Vagina (tissue), 2 donors: Measurements from ENCODE around the gene DNAH7. TPM values are rescaled to one million over a fixed set of nuclear protein-coding genes. Genes with fewer than 3 reads are reported as not detected.
"Not testable (repeated sequence)": the region's sequence is repeated elsewhere in the genome, so short reads cannot be mapped to it uniquely, and the experiment has no call there.

Experiments
- DNase-seq, 2 donors: peaks; one replicate each; pipeline ENCODE4 v3.0.0-alpha.2; 2017; ENCODE audit errors: extremely low spot score in 2 of 2
- H3K27ac ChIP-seq: fragments of 200-600 bp; sonication (generic); one replicate; pipeline ENCODE4 v1.5.1; 2019
- H3K27me3 ChIP-seq: fragments of 200-600 bp; sonication (generic); one replicate; pipeline ENCODE4 v1.5.1; 2019
- H3K36me3 ChIP-seq, 2 donors: fragments of 200-600 bp; sonication (generic); one replicate each; pipeline ENCODE4 v1.5.1; 2017 to 2019
- H3K4me1 ChIP-seq: fragments of 200-600 bp; sonication (generic); one replicate; pipeline ENCODE4 v1.5.1; 2019
- H3K4me3 ChIP-seq, 2 donors: fragments of 200-600 bp; sonication (generic); 1 replicate in 1 of 2; 2 replicates in 1 of 2; pipeline ENCODE4 v1.5.1; 2016 to 2019
- H3K9me3 ChIP-seq: fragments of 200-600 bp; sonication (generic); one replicate; pipeline ENCODE4 v1.5.1; 2019
- POLR2A ChIP-seq, 2 donors: fragments of 450-650 bp; IDR thresholded peaks; one replicate each; pipeline ENCODE4 v1.6.1; 2017; ENCODE audit warnings: antibody characterized with exemption in 2 of 2, mild to moderate bottlenecking in 2 of 2, moderate library complexity in 2 of 2
- POLR2AphosphoS5 ChIP-seq, 2 donors: sonication (generic); formaldehyde crosslinking; IDR thresholded peaks; one replicate each; pipeline ENCODE4 v1.9.0; 2017; ENCODE audit warnings: antibody characterized with exemption in 2 of 2, mild to moderate bottlenecking in 2 of 2, low read depth in 1 of 2; ENCODE audit not compliant: insufficient read depth in 1 of 2
- intact Hi-C: fragments of 100-400 bp; cut with DNase I; formaldehyde crosslinking; loops from one replicate; pipeline ENCODE4 v1.15.1; 2023
- total RNA-seq: library from RNA; depleted of rRNA; stranded (reverse); fragments of >200 nt; gene quantifications from one replicate; pipeline ENCODE4 v1.2.3, GENCODE V29; 2016
- TF ChIP-seq, protein P1 (sequence below), 3 experiments: fragments of 450-650 bp in 2 of 3; fragments of 200-600 bp in 1 of 3; sonication (generic) in 1 of 3; IDR thresholded peaks; one replicate each; pipeline ENCODE4 v1.5.1; 2017 to 2019; ENCODE audit warnings: antibody characterized with exemption in 3 of 3, mild to moderate bottlenecking in 2 of 3, moderate library complexity in 2 of 3

The DNAH7 gene
- total RNA-seq, 1 donor from 2014 or later: 0.49 TPM

DNA sequence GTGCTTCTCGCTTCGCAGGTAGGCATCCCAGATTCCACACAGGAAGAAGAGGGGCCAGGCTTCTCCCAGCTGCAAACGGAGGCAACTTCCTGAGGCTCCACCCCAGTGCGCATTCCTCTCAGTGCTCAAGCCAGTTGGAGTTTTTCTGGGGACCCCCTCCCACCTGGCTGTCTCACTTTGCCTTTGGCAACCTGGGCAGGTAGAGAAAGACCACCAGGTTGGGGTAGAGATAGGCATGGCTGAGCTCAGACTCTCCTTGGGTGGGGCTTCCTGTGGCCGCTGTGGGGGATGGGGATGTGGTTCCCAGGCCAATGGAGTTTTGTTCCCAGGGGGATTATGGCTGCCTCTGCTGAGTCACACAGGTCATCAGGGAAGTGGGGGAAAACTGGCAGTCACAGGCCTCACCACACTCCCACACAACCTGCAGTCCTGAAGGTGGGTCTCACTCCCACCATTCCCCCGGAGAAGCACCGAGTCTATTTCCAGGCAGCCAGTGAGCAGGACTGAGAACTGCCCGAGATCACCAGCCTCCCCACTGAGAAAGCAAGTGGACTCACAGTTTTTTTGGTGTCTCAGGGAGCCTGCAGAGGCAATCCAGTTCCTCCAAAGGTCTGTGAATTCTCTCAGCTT is 373.5 kb downstream of the DNAH7 start:
- intact Hi-C loops: no loop called here
- Histone ChIP-seq H3K9me3 (peaks cover 4% of the 10 kb centered on the region), H3K36me3 (peaks cover 0 to 10% of the 10 kb centered on the region in 2 donors), H3K27ac (no peak overlapping the region), H3K4me1 (no peaks in the 10 kb centered on the region), H3K4me3 (no peak overlapping the region), H3K27me3 (no peaks in the 10 kb centered on the region)
- TF ChIP-seq POLR2A (IDR thresholded peaks at IDR 0.05): no peak
- TF ChIP-seq, protein P1, sequence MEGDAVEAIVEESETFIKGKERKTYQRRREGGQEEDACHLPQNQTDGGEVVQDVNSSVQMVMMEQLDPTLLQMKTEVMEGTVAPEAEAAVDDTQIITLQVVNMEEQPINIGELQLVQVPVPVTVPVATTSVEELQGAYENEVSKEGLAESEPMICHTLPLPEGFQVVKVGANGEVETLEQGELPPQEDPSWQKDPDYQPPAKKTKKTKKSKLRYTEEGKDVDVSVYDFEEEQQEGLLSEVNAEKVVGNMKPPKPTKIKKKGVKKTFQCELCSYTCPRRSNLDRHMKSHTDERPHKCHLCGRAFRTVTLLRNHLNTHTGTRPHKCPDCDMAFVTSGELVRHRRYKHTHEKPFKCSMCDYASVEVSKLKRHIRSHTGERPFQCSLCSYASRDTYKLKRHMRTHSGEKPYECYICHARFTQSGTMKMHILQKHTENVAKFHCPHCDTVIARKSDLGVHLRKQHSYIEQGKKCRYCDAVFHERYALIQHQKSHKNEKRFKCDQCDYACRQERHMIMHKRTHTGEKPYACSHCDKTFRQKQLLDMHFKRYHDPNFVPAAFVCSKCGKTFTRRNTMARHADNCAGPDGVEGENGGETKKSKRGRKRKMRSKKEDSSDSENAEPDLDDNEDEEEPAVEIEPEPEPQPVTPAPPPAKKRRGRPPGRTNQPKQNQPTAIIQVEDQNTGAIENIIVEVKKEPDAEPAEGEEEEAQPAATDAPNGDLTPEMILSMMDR (IDR thresholded peaks at IDR 0.05): no peak
- TF ChIP-seq POLR2AphosphoS5 (IDR thresholded peaks at IDR 0.05; ENCODE audit: insufficient read depth in 1 of 2, low read depth in 1 of 2): no peak
- DNase-seq: no peak

DNA sequence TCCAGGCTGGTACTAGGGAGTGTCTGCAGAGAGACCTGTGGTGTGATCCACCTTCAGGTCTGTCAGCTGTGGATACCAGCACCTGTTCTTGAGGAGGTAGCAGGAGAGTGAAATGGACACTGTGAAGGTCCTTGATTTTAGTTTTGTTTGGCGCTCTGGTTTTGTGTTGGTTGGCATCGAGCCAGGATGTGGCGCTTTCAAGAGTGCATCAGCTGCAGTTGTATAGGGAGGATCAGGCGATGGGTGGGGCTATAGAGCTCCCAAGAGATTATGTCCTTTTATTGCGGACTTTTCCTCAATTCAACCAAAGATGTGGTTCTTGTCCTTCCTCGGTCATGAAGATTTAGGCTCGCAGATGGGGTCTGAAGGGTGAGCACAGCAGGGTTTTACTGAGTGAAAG is 374.1 kb downstream of the DNAH7 start:
- Histone ChIP-seq H3K4me3 (no peak overlapping the region), H3K27me3 (no peaks in the 10 kb centered on the region), H3K4me1 (no peaks in the 10 kb centered on the region), H3K27ac (no peak overlapping the region), H3K9me3 (no peaks in the 10 kb centered on the region), H3K36me3 (peaks cover 0 to 10% of the 10 kb centered on the region in 2 donors)
- TF ChIP-seq, protein P1 (IDR thresholded peaks at IDR 0.05): no peak
- TF ChIP-seq POLR2A (IDR thresholded peaks at IDR 0.05) (no peak), POLR2AphosphoS5 (IDR thresholded peaks at IDR 0.05; ENCODE audit: insufficient read depth in 1 of 2, low read depth in 1 of 2) (no peak)
- intact Hi-C loops: no loop called here
- no peak for DNase-seq

DNA sequence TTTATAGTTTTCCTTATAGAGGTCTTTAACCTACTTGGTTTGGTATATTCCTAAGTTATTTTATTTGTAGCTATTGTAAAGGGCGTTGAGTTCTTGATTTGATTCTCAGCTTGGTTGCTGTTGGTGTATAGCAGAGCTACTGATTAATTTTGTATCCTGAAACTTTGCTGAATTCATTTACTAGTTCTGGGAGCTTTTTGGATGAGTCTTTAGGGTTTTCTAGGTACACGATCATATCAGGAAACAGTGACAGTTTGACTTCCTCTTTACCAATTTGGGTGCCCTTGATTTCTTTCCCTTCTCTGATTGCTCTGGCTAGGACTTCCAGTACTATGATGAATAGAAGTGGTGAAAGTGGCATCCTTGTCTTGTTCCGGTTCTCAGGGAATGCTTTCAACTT is 376.1 kb downstream of the DNAH7 start:
- H3K4me3 ChIP-seq, DNase-seq, H3K27ac ChIP-seq, H3K27me3 ChIP-seq, H3K9me3 ChIP-seq, H3K4me1 ChIP-seq, intact Hi-C loops: not testable (repeated sequence)
- H3K36me3 ChIP-seq: peaks cover 0 to 10% of the 10 kb centered on the region in 2 donors

Other genes starting within 250 kb of the DNAH7 start
- gene STK17B, start 102.7 kb upstream of the DNAH7 start, total RNA-seq: 24.3 TPM